ENCODE data around the gene DYNC2LI1.

The DYNC2LI1 gene

DNA sequence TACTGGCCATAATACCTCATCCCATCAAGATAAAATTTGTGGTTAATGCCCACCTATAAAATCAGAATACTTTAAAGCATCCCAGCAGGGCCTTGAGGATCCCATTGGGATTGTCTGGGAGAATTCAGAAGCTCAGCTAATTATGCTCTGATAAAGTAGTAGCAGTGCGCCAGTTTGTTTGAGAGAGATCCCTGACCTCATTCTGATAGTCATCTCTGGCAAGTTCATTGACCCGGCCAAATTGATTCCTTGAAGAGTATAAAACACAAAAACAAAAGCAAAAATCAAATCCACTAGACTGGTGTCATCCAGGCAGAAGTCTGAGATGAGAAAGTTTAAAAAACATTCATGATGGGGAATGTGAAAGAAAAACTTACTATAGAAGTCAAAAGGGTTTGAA is 50.7 kb downstream of the DYNC2LI1 start:
- TF ChIP-seq, protein P1, sequence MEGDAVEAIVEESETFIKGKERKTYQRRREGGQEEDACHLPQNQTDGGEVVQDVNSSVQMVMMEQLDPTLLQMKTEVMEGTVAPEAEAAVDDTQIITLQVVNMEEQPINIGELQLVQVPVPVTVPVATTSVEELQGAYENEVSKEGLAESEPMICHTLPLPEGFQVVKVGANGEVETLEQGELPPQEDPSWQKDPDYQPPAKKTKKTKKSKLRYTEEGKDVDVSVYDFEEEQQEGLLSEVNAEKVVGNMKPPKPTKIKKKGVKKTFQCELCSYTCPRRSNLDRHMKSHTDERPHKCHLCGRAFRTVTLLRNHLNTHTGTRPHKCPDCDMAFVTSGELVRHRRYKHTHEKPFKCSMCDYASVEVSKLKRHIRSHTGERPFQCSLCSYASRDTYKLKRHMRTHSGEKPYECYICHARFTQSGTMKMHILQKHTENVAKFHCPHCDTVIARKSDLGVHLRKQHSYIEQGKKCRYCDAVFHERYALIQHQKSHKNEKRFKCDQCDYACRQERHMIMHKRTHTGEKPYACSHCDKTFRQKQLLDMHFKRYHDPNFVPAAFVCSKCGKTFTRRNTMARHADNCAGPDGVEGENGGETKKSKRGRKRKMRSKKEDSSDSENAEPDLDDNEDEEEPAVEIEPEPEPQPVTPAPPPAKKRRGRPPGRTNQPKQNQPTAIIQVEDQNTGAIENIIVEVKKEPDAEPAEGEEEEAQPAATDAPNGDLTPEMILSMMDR (IDR thresholded peaks at IDR 0.05; ENCODE audit: borderline replicate concordance, insufficient read depth, low read depth, low read length), result no peak
- H3K4me3 ChIP-seq (ENCODE audit: low read depth, low read length), result no peak overlapping the region

DNA sequence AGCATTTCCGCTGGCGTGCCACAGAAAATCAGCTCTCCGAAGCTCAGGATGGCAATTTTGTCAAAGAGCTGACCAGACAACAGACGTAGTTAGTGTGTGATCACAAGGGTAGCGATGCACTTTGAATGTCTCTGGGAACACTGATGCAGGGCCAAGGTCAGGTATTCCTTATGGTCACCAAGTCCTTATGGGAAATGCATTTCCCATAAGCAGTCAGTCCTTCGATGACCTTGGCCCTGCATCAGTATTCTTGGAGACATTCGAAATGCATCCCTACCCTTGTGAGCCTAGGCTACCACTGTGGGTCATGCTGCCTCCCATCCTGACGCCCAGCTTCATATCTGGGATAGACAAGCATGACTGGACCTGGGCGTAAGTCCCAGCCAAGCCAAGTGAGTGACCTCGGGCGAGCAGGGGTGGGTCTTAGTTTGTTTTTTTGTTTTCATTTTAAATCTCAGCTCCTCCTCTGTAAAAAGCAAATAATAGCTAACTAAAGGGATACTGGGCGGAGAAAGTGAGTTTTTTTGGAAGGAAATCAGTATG is 51.2 kb downstream of the DYNC2LI1 start:
- TF ChIP-seq, protein P1 (IDR thresholded peaks at IDR 0.05; ENCODE audit: borderline replicate concordance, insufficient read depth, low read depth, low read length), result no peak
- no peak overlapping the region for H3K4me3 ChIP-seq (ENCODE audit: low read depth, low read length)

DNA sequence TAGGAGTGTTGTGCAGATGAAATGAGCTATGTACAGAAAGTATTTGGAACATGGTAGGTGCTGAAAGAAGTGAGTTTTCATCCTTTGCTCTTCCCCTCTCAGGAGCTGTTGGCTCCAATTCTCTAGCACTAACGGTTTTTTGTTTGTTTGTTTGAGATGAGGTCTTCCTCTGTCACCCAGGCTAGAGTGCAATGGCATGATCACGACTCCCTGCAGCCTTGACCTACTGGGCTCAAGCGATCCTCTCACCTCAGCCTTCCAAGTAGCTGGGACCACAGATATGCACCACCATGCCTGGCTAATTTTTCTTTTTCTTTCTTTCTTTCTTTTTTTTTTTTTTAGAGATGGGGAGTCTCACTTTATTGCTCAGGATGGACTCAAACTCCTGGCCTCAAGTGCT is 52.0 kb downstream of the DYNC2LI1 start:
- no peak overlapping the region for H3K4me3 ChIP-seq (ENCODE audit: low read depth, low read length)
- TF ChIP-seq, protein P1 (IDR thresholded peaks at IDR 0.05; ENCODE audit: borderline replicate concordance, insufficient read depth, low read depth, low read length), result no peak

DNA sequence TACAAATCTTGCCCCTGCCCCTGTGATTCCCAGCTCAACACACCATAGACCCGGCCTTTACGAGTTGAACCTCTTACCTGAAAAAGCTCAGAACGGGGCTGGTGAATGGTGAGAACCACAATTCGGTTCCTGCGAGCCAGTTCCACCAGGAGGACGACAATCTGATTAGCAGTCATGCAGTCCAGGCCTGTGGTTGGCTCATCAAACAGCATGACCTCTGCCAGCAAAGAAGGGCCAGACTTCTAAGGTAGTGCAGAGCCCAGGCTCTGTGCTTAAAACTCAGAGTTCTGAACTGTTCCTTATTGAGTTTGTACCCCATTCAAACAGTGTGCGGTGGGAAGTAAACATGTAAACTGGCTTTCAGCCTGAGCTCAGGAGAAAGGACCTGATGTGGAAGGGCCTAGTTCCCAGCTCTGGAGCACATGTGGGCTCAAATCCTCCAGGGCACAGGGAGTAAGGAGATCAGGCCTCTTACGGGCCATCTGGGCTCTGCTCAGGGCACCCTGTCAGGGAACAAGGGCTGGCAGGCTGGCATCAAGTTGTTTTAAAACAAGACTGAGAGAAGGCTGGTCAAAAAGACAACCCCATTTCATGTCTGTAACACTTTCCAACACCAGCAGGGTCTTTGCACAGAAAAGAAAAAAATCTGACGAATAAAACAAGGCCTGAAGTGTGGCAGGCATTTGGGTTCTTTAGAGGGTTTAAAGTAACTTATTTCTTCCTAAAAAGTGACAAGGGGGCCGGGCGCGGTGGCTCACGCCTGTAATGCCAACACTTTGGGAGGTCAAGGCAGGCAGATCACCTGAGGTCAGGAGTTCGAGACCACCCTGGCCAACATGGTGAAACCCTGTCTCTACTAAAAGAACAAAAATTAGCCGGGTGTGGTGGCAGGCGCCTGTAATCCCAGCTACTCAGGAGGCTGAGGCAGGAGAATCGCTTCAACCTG is 52.7 kb downstream of the DYNC2LI1 start:
- TF ChIP-seq, protein P1 (IDR thresholded peaks at IDR 0.05; ENCODE audit: borderline replicate concordance, insufficient read depth, low read depth, low read length), result no peak
- H3K4me3 ChIP-seq (ENCODE audit: low read depth, low read length), result no peak overlapping the region

DNA sequence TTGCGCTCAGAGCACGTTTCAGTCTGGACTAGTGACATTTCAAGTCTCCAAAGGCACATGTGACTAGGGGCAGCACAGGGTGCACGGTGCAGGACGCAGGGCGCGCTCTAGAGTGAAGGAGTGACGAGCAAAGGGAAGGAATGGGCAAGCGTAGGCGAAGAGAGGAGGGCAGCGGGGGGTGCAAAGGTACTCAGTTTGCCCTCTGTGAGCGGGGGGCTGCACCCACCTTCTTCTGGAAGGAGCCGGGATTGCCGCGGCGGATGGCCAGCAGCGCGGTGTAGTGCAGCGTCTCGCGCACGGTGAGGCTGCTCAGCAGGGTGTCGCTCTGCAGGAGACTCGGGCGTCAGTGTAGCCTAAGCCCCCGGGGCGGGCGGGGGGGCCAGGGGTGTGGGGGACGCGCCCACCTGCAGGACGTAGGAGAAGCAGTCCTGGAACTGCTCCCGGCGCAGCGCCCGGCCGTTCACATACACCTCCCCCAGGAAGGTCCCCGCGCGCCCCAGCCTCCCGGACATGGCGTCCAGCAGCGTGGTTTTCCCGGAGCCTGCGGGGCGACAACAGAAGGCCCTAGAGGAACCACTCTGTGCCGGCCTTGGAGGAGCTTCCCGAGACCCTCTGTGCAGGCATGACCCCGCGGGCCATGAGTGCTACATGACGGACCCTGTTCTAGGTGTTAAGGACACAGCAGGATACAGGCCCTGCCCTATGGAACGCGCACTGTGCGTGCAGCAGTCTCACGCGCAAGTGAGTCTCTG is 57.9 kb downstream of the DYNC2LI1 start:
- TF ChIP-seq, protein P1 (IDR thresholded peaks at IDR 0.05; ENCODE audit: borderline replicate concordance, insufficient read depth, low read depth, low read length), result no peak
- no peak overlapping the region for H3K4me3 ChIP-seq (ENCODE audit: low read depth, low read length)

DNA sequence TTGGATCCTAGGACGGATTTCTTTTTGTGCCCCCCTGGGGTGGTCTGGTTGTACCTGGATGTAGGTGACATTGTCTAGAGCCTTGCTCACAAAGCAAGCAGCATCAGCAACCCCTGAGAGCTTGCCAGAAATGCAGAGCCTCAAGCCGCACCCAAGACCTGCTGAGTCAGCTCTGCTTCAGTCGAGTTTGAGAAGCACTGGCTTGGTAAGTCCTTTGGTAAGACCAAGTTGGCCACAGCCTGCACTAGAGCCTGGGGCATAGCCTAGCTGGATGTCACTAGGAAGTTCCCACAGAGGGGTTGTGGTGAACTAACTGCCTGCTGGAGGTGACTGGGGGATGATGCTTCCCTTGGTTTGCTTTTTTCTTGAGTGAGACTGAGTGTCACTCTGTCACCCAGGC is 58.6 kb downstream of the DYNC2LI1 start:
- H3K4me3 ChIP-seq (ENCODE audit: low read depth, low read length), result no peak overlapping the region
- TF ChIP-seq, protein P1 (IDR thresholded peaks at IDR 0.05; ENCODE audit: borderline replicate concordance, insufficient read depth, low read depth, low read length), result no peak
